ENCODE measurements around the gene RNASEH2C. TPM values are rescaled to one million over a fixed set of nuclear protein-coding genes. Genes with fewer than 3 reads are reported as not detected.

Gene RNASEH2C
- total RNA-seq, 1 experiment from 2014 or later = 35.7 TPM

GRCh38 chr11:65672982-65673381 lies 47.6 kb downstream of the RNASEH2C start:
- TF ChIP-seq CTCF (IDR thresholded peaks at IDR 0.05; ENCODE audit: unreplicated experiment) = no peak
- BruUV-seq (replicated peaks) = no TSS peak
- Mint-ChIP-seq H3K27ac (ENCODE audit: low read depth, unreplicated experiment) (no peak overlapping the region), H3K27me3 (ENCODE audit: insufficient read depth, unreplicated experiment) (no peaks in the 10 kb centered on the region), H3K4me3 (ENCODE audit: unreplicated experiment) (no peak overlapping the region), H3K36me3 (ENCODE audit: insufficient read depth, unreplicated experiment) (no peaks in the 10 kb centered on the region), H3K9me3 (ENCODE audit: unreplicated experiment) (no peaks in the 10 kb centered on the region), H3K4me1 (ENCODE audit: insufficient read depth, unreplicated experiment) (no peaks in the 10 kb centered on the region)
- ChIA-PET CTCF (interaction anchor here (0.6 to 0.7 kb wide), 3 partner anchors 27 to 1456 kb away, joined by 3 to 5 read pairs (median 4); no protein-coding TSS in a partner anchor), POLR2A (interaction anchor here (0.8 kb wide), 1 partner anchor 10 kb away, joined by 3 read pairs; the partner anchor contains the start of gene RELA)
- intact Hi-C loops (cut with micrococcal nuclease) = no loop called here
- no peak for DNase-seq (ENCODE audit: unreplicated experiment)

GRCh38 chr11:65672180-65672860 lies 48.3 kb downstream of the RNASEH2C start:
- no peaks in the 10 kb centered on the region for H3K27me3 Mint-ChIP-seq (ENCODE audit: insufficient read depth, unreplicated experiment)
- H3K4me1 Mint-ChIP-seq (ENCODE audit: insufficient read depth, unreplicated experiment) = no peaks in the 10 kb centered on the region
- intact Hi-C loops (cut with micrococcal nuclease) = no loop called here
- H3K4me3 Mint-ChIP-seq (ENCODE audit: unreplicated experiment) = no peak overlapping the region
- POLR2A ChIA-PET = interaction anchor here (0.8 to 1.0 kb wide), 2 partner anchors 9 to 261 kb away, joined by 3 to 5 read pairs; partner anchors contain the start of gene RELA
- H3K36me3 Mint-ChIP-seq (ENCODE audit: insufficient read depth, unreplicated experiment) = no peaks in the 10 kb centered on the region
- H3K27ac Mint-ChIP-seq (ENCODE audit: low read depth, unreplicated experiment) = no peak overlapping the region
- BruUV-seq (replicated peaks) = no TSS peak
- DNase-seq (ENCODE audit: unreplicated experiment) = no peak
- CTCF ChIA-PET = interaction anchor here (0.7 kb wide), 1 partner anchor 1449 kb away, joined by 3 read pairs; no protein-coding TSS in a partner anchor
- no peaks in the 10 kb centered on the region for H3K9me3 Mint-ChIP-seq (ENCODE audit: unreplicated experiment)
- TF ChIP-seq CTCF (IDR thresholded peaks at IDR 0.05; ENCODE audit: unreplicated experiment) = no peak

Other genes with a start within 250 kb of the RNASEH2C start
- gene MALAT1, start 221.8 kb downstream of the RNASEH2C start, total RNA-seq (2022) = 10,851 and 12,068 TPM in 2 replicates
- gene SCYL1, start 195.7 kb downstream of the RNASEH2C start, total RNA-seq (2022) = 70.9 and 75.5 TPM in 2 replicates
- 10.6 and 11.0 TPM in 2 replicates for gene LTBP3, start 162.4 kb downstream of the RNASEH2C start, total RNA-seq (2022)
- gene ZNRD2, start 150.3 kb downstream of the RNASEH2C start, total RNA-seq (2022) = 65.4 and 68.5 TPM in 2 replicates
- gene FAM89B, start 148.3 kb downstream of the RNASEH2C start, total RNA-seq (2022) = 16.7 and 21.6 TPM in 2 replicates
- gene EHBP1L1, start 144.7 kb downstream of the RNASEH2C start, total RNA-seq (2022) = 31.3 and 40.6 TPM in 2 replicates
- gene KCNK7, start 125.0 kb downstream of the RNASEH2C start, total RNA-seq (2022) = 0.25 TPM in 1 of 2 replicates, not detected in the other
- 35.2 and 39.7 TPM in 2 replicates for gene MAP3K11, start 106.6 kb downstream of the RNASEH2C start, total RNA-seq (2022)
- 40.9 and 45.8 TPM in 2 replicates for gene PCNX3, start 105.0 kb downstream of the RNASEH2C start, total RNA-seq (2022)
- gene SIPA1, start 82.7 kb downstream of the RNASEH2C start, total RNA-seq (2022) = 4.9 TPM in 2 replicates
- 82.1 and 83.0 TPM in 2 replicates for gene RELA, start 57.9 kb downstream of the RNASEH2C start, total RNA-seq (2022)
- gene KAT5, start 8.5 kb downstream of the RNASEH2C start, total RNA-seq (2022) = 37.6 and 48.1 TPM in 2 replicates
- 12.9 and 14.4 TPM in 2 replicates for gene AP5B1, start 60.2 kb upstream of the RNASEH2C start, total RNA-seq (2022)
- not detected in 2 replicates for gene OVOL1, start 66.3 kb upstream of the RNASEH2C start, total RNA-seq (2022)
- not detected in 2 replicates for gene SNX32, start 113.2 kb upstream of the RNASEH2C start, total RNA-seq (2022)
- gene CFL1, start 137.4 kb upstream of the RNASEH2C start, total RNA-seq (2022) = 589 and 611 TPM in 2 replicates
- gene MUS81, start 139.6 kb upstream of the RNASEH2C start, total RNA-seq (2022) = 59.0 and 77.6 TPM in 2 replicates
- gene EFEMP2, start 152.0 kb upstream of the RNASEH2C start, total RNA-seq (2022) = 2.4 and 3.3 TPM in 2 replicates
- gene CTSW, start 159.0 kb upstream of the RNASEH2C start, total RNA-seq (2022) = not detected in 2 replicates
- gene FIBP, start 167.7 kb upstream of the RNASEH2C start, total RNA-seq (2022) = 79.8 and 80.8 TPM in 2 replicates
- gene CCDC85B, start 169.9 kb upstream of the RNASEH2C start, total RNA-seq (2022) = 16.4 and 20.8 TPM in 2 replicates
- gene FOSL1, start 179.6 kb upstream of the RNASEH2C start, total RNA-seq (2022) = 95.3 and 124 TPM in 2 replicates
- gene C11orf68, start 198.3 kb upstream of the RNASEH2C start, total RNA-seq (2022) = 48.0 and 49.4 TPM in 2 replicates
- 162 and 167 TPM in 2 replicates for gene DRAP1, start 198.6 kb upstream of the RNASEH2C start, total RNA-seq (2022)
- not detected in 2 replicates for gene TSGA10IP, start 224.7 kb upstream of the RNASEH2C start, total RNA-seq (2022)
- 61.7 and 67.4 TPM in 2 replicates for gene SART1, start 240.9 kb upstream of the RNASEH2C start, total RNA-seq (2022)

Measured in MCF 10A (cell line).